SK-N-MC (cell line): Measurements from ENCODE around the gene DENND6A.

Source experiments
- EZH2 ChIP-seq: fragments of 200-600 bp; sonication (generic); IDR thresholded peaks from one replicate; pipeline ENCODE4 v1.6.1; 2017; ENCODE audit warnings: antibody characterized with exemption
- FOXP2 ChIP-seq: optimal IDR thresholded peaks from 2 replicates; pipeline ENCODE3; 2011; ENCODE audit warnings: mild to moderate bottlenecking, moderate library complexity; ENCODE audit not compliant: insufficient read depth; ENCODE audit errors: extremely low read length, control extremely low read depth
- POLR2AphosphoS5 ChIP-seq: IDR thresholded peaks from 2 replicates; pipeline ENCODE4 v1.6.1; 2012; ENCODE audit warnings: mild to moderate bottlenecking, low read depth, low read length, borderline replicate concordance

DNA sequence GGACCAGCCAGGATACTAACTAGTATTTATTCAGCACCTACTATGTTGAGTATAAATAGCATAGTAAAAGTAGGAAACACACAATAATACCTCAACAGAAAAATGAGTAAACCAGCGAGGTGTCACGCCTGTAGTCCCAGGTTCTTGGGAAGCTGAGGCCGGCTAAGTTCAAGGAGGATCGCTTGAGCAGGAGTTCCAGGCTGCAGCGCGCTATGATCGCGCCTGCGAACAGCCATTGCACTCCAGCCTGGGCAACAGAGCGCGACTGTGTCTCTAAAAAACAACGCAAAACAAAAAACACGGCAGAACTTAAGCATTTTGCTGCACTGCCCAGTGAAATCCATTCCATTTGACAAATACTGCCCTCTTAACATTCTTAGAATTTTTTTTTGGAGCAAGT is 1.3 kb upstream of the DENND6A start:
- TF ChIP-seq POLR2AphosphoS5 (no peak), FOXP2 (no peak), EZH2 (no peak)
